Measurements from ENCODE around the gene KCNQ1OT1.

- TF ChIP-seq GATA1 (IDR thresholded peaks at IDR 0.05; ENCODE audit: low read depth, low read length) = no peak
- no peak for TF ChIP-seq POLR2A (IDR thresholded peaks at IDR 0.05; ENCODE audit: low read length)
Measured at GRCh38 chr11:2748061-2748813, 48.4 kb upstream of the KCNQ1OT1 start.

Measured in erythroblast (primary cell).